ENCODE data around the gene CCDC179.

The CCDC179 gene

GRCh38 chr11:22807855-22808570 is 52.3 kb downstream of the CCDC179 start:
- no peak for DNase-seq

DNA sequence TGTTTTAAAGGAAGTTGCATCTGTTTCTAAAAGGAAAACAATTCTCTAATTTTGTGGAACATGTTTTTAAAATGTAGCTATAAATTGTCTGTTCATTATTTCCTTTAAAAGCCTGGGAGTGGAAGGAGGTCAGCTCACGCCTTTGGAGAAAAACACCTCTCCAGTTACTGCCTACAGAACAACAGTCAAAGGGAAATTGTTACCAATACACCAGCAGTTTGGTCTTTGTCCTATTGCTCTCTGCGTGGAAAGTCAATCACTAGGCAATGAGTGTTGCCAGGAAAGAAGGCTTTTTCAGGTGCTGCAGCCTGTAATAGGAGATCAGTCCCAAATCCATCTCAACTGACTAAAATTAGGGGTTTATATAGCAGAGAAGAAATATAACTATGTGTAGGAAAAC is 52.9 kb downstream of the CCDC179 start:
- DNase-seq: no peak

GRCh38 chr11:22802861-22803260 is 57.4 kb downstream of the CCDC179 start:
- no peak for DNase-seq

DNA sequence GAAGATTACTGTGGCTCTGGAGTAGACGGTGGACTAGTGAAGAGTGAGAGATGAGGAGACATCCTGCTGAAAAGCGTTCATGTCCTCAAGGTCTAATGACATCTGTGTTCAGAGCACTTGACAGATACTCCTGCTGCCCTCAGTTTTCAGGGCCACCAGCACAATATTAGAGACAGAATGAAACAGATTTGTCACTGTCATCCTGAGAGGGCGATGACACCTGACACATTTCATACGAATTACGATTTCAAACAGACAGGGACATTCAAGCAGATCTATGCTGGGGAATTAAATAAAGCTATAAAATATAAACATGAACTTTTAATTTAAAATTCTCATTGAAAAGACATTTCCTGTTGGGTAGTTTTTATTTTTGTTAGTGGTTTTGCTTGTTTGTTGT is 59.8 kb downstream of the CCDC179 start:
- DNase-seq: no peak

- DNase-seq: no peak
Observed at GRCh38 chr11:22798901-22799300, 61.4 kb downstream of the CCDC179 start.

DNA sequence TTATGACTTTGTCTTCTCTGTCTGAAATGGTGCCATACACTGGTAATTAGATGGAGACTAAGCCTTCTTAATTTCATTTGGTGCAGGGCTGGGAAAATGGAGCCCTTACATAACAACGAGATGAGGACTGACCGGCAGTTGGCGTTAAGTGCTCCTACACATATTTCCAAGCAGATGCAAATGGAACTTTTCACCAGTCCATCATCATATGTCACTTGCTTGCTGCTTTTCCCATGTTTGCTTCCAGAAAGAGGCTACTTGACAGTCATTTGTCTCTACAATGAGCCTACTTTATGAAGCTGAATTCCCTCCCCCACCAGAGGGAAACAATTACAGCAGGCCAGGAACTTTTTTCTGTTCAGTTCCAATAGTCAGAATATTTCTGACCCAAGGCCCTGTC is 63.2 kb downstream of the CCDC179 start:
- no peak for DNase-seq
